COLO668 (cell line): ENCODE results near the gene KIAA1191.
"Not testable (repeated sequence)": the region's sequence is repeated elsewhere in the genome, so short reads cannot be mapped to it uniquely, and the experiment has no call there.

ENCODE experiments used
- DNase-seq: peaks from one replicate; lab custom pipeline; 2025; ENCODE audit not compliant: unreplicated experiment; lab: John Stamatoyannopoulos, UW

The KIAA1191 gene

DNA sequence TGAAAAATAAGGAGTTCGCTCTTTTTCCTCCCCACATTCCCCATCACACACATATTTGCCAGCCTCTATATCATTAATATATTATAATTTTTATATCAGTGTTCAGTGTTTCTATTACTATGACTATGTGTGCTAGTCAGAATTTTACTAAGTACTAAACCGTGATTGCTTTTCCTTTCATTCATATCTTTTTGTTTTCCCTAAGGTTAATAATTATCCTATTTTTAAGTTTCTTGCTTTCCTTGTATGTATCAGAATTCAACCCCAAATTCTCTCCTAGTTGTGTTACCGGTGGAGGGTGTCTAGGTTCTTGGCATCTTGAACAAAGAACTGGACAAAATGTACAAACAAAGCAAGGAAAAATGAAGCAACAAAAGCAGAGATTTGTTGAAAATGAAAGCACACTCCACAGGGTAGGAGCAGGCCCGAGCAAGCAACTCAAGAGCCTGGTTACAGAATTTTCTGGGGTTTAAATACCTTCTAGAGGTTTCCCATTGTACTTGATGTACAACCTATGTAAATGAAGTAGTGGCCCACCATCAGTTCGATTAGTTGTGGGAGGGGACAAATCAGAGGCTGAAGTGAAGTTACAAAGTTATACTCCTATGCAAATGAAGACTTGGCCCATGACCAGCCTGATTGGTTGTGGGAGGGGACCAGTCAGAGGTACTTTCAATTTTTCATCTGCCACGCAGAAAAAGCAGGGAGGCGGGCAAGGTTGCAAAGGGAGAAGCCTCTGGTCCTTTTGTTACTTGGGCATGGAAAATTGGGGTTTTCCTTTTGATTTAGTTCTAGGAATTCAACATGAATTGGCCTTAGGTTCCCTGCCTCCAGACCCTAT, 43.8 kb downstream of the KIAA1191 start:
- DNase-seq, result no peak

DNA sequence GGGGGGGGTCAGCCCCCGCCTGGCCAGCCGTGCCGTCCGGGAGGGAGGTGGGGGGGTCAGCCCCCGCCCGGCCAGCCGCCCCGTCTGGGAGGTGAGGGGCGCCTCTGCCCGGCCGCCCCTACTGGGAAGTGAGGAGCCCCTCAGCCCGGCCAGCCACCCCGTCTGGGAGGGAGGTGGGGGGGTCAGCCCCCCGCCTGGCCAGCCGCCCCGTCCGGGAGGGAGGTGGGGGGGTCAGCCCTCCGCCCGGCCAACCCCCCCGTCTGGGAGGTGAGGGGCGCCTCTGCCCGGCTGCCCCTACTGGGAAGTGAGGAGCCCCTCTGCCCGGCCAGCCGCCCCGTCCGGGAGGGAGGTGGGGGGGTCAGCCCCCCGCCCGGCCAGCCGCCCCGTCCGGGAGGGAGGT, 56.2 kb downstream of the KIAA1191 start:
- not testable (repeated sequence) for DNase-seq
